Mucosa of stomach (tissue), 1 donor: Measurements from ENCODE around the gene DTX3.

Experiments used
- H3K27me3 ChIP-seq: one replicate; pipeline ENCODE4 v1.7.0; 2013; ENCODE audit warnings: mild to moderate bottlenecking, low read length; ENCODE audit not compliant: control insufficient read depth, insufficient read depth
- H3K36me3 ChIP-seq: one replicate; pipeline ENCODE4 v1.7.0; 2013; ENCODE audit warnings: low read length; ENCODE audit not compliant: control insufficient read depth, insufficient read depth
- H3K4me1 ChIP-seq: one replicate; pipeline ENCODE4 v1.7.0; 2013; ENCODE audit warnings: mild to moderate bottlenecking, low read length; ENCODE audit not compliant: control insufficient read depth, insufficient read depth
- H3K4me3 ChIP-seq: one replicate; pipeline ENCODE4 v1.7.0; 2013; ENCODE audit warnings: low read length
- H3K9ac ChIP-seq: one replicate; pipeline ENCODE4 v1.7.0; 2013; ENCODE audit warnings: mild to moderate bottlenecking, low read length, moderate library complexity
- H3K9me3 ChIP-seq: one replicate; pipeline ENCODE4 v1.7.0; 2013; ENCODE audit warnings: mild to moderate bottlenecking, low read length, moderate library complexity; ENCODE audit not compliant: control insufficient read depth
- donor health status: Pancreatic carcinoma.

The DTX3 gene

GRCh38 chr12:57657744-57658143 is 53.1 kb downstream of the DTX3 start:
- no peak overlapping the region for H3K4me3 ChIP-seq
- H3K36me3 ChIP-seq, result no peaks in the 10 kb centered on the region
- no peaks in the 10 kb centered on the region for H3K9me3 ChIP-seq
- H3K27me3 ChIP-seq, result no peaks in the 10 kb centered on the region
- no peaks in the 10 kb centered on the region for H3K4me1 ChIP-seq
- H3K9ac ChIP-seq, result no peak overlapping the region

DNA sequence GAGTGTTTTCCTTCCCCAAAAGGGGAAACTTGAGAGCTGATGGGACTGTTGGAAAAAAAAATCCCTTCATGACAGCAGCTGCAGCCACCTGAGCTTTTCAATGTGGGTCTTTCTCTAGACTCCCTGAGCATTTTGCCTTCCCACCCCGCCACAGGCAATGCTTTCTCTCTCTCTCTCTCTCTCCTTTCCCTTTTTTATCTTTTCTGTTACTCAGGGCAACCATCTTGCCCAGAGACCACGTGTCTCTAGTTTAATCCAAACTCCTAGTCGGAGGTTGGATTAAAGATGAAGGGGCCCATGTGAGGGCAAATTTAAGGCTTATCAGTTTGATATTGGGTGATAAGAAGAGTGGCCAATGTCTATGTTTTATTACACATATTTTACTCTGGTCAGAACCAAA is 54.3 kb downstream of the DTX3 start:
- Histone ChIP-seq H3K9me3 (no peaks in the 10 kb centered on the region), H3K27me3 (no peaks in the 10 kb centered on the region), H3K4me3 (no peak overlapping the region), H3K9ac (no peak overlapping the region), H3K4me1 (no peaks in the 10 kb centered on the region), H3K36me3 (no peaks in the 10 kb centered on the region)
